ENCODE results near the gene RPTOR.

RPTOR gene

GRCh38 chr17:80779336-80779735, 234.7 kb downstream of the RPTOR start:
- TF ChIP-seq CTCF (IDR thresholded peaks at IDR 0.05; ENCODE audit: control extremely low read depth, extremely low read depth, low read depth, missing control alignments) = no peak

DNA sequence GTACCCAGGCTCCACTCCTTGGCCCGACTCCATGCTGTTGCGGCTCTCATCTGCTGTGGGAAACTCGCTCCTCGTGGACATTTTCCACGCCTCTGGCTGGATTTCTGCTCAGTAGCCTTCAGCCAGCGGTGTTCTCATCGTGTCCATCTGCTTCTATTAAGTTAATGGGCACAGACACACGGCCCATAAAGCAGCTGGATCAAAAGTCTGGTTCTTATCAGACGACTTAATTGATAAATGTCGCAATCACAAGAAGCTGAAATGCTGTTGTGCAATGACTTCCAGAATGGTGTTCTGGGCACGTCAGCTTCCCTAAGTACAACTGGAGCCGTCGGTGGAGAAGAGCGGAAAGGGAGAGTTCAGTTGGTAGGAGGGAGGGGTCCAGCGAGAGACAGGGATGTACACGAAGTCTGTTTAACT, 235.3 kb downstream of the RPTOR start:
- no peak for TF ChIP-seq CTCF (IDR thresholded peaks at IDR 0.05; ENCODE audit: control extremely low read depth, extremely low read depth, low read depth, missing control alignments)
- ChIA-PET CTCF (interaction anchor here (0.8 to 2.5 kb wide), 3 partner anchors 11 to 204 kb away, joined by 3 to 13 read pairs (median 9); no protein-coding TSS in a partner anchor), POLR2A (no interaction called here)
- DNase-seq (ENCODE audit: extremely low spot score) = no peak

More at GRCh38 chr17:80779336-80779735, 234.7 kb downstream of the RPTOR start:
- no peak for DNase-seq (ENCODE audit: extremely low spot score)
- ChIA-PET CTCF (interaction anchor here (1.2 to 2.5 kb wide), 2 partner anchors 12 to 19 kb away, joined by 3 to 13 read pairs; no protein-coding TSS in a partner anchor), POLR2A (no interaction called here)

DNA sequence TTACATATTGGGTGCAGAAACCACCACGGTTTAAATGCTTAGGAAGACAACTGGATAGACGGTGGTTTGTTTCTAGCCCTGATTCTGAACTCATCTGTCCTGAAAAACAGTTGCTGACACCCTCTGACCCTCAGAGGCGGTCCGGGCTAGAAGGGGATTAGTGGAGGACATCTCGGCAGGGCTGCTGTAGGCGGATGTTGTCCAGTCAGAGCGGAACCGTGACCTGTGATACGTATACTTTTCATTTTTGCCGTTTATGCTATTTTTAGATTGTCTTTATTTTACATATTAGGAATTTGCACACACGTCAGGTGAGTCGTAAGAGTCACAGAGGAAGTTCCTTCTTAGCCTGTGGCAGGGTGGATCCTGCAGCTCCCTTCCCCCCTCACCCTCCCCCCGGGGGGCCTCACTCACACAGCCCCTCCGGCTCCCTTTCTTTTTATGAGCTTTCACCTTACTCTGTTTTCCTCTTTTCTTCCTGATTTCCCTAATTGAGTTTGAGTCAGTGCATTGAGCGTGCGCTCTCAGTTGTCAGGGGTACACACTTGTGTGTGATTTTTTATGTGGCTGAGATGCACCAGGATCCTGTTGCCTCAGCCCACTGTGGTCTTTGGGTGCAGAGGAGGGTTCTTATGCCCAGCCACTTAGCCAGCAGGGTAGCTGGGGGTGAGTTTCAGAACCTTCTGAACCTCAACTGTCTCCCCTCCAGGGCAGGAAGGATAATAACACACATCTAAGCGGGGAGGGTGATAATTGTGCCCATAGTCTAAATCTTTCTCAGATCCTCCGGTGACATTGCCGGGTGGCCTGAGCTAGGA, 236.0 kb downstream of the RPTOR start:
- no peak for TF ChIP-seq CTCF (IDR thresholded peaks at IDR 0.05; ENCODE audit: control extremely low read depth, extremely low read depth, low read depth, missing control alignments)
- POLR2A ChIA-PET = no interaction called here
- CTCF ChIA-PET = interaction anchor here (0.8 to 2.5 kb wide), 3 partner anchors 10 to 205 kb away, joined by 3 to 13 read pairs (median 9); no protein-coding TSS in a partner anchor
- DNase-seq (ENCODE audit: extremely low spot score) = peak; percentile 80

DNA sequence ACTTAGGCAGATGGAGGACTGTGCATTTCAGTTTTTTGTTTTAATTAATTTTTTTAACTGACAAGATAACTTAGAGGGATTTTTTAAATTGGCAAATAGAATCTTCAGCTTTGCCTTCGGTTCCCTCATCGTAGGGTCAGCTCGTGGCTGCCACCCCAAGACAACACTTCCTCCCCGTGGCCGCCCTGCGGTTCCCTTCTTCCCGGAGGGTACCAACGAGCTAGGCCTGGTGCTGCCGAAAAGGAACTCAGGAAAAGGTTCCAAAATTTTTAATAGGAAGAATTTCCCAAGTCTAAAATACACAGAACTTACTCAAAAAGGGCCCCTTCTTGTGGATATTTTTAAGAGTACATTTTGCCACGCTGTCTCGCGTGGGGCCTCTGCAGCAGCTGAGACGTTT, 236.6 kb downstream of the RPTOR start:
- no peak for TF ChIP-seq CTCF (IDR thresholded peaks at IDR 0.05; ENCODE audit: control extremely low read depth, extremely low read depth, low read depth, missing control alignments)
- POLR2A ChIA-PET = no interaction called here
- CTCF ChIA-PET = interaction anchor here (0.8 to 2.5 kb wide), 3 partner anchors 10 to 19 kb away, joined by 3 to 13 read pairs (median 9); no protein-coding TSS in a partner anchor
- no peak for DNase-seq (ENCODE audit: extremely low spot score)

- POLR2A ChIA-PET = no interaction called here
- no peak for TF ChIP-seq CTCF (IDR thresholded peaks at IDR 0.05; ENCODE audit: control extremely low read depth, extremely low read depth, low read depth, missing control alignments)
- CTCF ChIA-PET = interaction anchor here (0.8 to 2.5 kb wide), 2 partner anchors 9 to 13 kb away, joined by 3 to 13 read pairs; no protein-coding TSS in a partner anchor
- DNase-seq (ENCODE audit: extremely low spot score) = no peak
These were observed 237.2 kb downstream of the RPTOR start for GRCh38 chr17:80781807-80782277.

DNA sequence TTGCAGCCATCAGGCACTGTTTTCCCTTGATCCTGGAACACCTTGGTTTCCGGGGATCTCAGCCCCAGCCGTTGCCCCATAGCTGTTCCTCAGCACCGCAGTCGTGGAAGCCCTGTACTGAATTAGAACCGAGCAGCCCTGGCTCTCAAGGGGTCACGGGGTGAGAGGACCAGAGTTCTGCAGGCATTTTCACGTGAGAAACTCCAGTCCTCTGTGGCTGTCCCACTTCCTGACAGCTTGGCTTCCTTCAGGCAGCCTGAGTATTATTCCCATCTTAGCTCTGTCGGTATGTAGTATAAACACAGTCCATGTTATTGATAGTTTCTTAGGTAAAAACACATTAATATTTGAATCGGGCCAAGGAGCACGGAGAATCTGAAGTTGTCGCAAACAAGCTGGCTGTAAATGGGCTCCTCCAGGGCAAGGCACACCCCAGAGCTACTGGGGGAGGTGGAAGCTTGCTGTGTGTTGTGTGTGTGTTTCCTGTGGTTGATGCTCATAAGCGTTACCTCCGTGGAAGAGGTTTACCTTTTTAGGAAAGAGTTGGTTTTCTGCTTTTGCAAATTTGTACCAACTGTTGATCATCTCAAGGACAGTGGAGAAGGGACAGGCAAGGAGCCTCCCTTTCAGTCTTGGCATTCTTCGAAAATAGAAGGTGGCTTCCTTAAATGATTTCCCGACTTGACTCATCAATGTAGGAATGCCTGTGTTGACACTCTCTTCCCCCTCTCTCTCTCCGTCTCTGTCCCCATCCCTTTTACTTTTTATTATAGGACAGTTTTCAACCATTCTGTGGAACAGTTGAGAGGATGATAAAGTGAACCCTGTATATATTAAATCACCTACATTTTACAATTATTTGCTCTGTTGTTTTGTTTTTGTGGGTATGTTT, 238.1 kb downstream of the RPTOR start:
- CTCF ChIA-PET = interaction anchor here (3.7 kb wide), 1 partner anchor 11 kb away, joined by 12 read pairs; no protein-coding TSS in a partner anchor
- no peak for DNase-seq (ENCODE audit: extremely low spot score)
- no peak for TF ChIP-seq CTCF (IDR thresholded peaks at IDR 0.05; ENCODE audit: control extremely low read depth, extremely low read depth, low read depth, missing control alignments)
- POLR2A ChIA-PET = interaction anchor here (0.6 kb wide), 1 partner anchor 37 kb away, joined by 3 read pairs; no protein-coding TSS in a partner anchor

Measured in GM10248 (cell line).